ENCODE data around the gene PAX3. TPM values are rescaled to one million over a fixed set of nuclear protein-coding genes. Genes with fewer than 3 reads are reported as not detected.

The PAX3 gene
- total RNA-seq, 1 donor from 2014 or later, result not detected

DNA sequence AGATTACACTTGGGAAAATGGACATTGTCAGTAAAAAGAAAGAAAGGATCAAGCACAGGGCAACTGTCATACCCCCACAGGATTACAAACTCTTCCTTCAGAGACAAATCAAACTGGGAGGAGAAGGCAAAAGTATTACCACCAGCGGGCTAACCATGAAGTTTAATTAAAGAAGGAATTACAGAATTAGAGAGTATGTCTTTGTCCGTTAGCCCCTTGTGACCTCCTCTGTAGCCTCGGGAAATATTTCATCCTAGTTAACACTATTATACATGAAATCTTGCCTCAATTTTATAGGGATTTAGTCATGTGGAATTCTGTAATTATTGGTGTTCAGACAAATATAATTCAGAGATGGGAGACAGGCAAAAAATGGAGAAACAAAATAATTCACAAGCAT lies 60.7 kb downstream of the PAX3 start:
- H3K27me3 ChIP-seq, result no peaks in the 10 kb centered on the region
- TF ChIP-seq CTCF (IDR thresholded peaks at IDR 0.05) (no peak), POLR2A (IDR thresholded peaks at IDR 0.05) (no peak), POLR2AphosphoS5 (IDR thresholded peaks at IDR 0.05; ENCODE audit: insufficient read depth in 1 of 2, low read depth in 1 of 2) (no peak)
- no peaks in the 10 kb centered on the region for H3K9me3 ChIP-seq
- no peaks in the 10 kb centered on the region for H3K36me3 ChIP-seq
- intact Hi-C loops (cut with DNase I), result no loop called here
- no peaks in the 10 kb centered on the region for H3K4me1 ChIP-seq
- DNase-seq (ENCODE audit: extremely low spot score in 2 of 2), result no peak
- H3K27ac ChIP-seq, result no peak overlapping the region
- no peak overlapping the region for H3K4me3 ChIP-seq

GRCh38 chr2:222232839-222233238 lies 66.0 kb downstream of the PAX3 start:
- Histone ChIP-seq H3K27me3 (no peaks in the 10 kb centered on the region), H3K4me1 (no peaks in the 10 kb centered on the region), H3K4me3 (no peak overlapping the region), H3K36me3 (no peaks in the 10 kb centered on the region), H3K27ac (no peak overlapping the region), H3K9me3 (no peaks in the 10 kb centered on the region)
- intact Hi-C loops (cut with DNase I), result no loop called here
- TF ChIP-seq CTCF (IDR thresholded peaks at IDR 0.05), result no peak
- TF ChIP-seq POLR2A (IDR thresholded peaks at IDR 0.05), result no peak
- no peak for TF ChIP-seq POLR2AphosphoS5 (IDR thresholded peaks at IDR 0.05; ENCODE audit: insufficient read depth in 1 of 2, low read depth in 1 of 2)
- DNase-seq (ENCODE audit: extremely low spot score in 2 of 2), result no peak

DNA sequence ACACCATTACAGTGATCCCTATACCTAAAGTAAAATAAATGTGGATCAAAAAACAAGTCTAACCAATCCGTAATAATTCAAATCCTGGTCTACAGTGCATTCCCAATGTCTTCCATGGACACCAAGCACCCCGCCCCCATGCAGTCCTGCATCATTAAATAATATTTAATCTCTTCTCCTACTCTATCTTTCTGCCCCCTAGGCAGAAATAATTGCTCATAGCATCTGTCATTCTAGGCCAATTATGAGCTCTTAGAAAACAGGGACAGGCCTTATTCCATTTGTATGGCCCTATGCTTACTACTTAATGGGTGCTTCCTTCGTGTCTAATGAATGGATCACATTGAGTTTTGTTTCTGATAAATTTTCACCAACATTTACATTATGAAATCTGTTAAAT lies 66.4 kb downstream of the PAX3 start:
- intact Hi-C loops (cut with DNase I), result no loop called here
- TF ChIP-seq CTCF (IDR thresholded peaks at IDR 0.05) (no peak), POLR2AphosphoS5 (IDR thresholded peaks at IDR 0.05; ENCODE audit: insufficient read depth in 1 of 2, low read depth in 1 of 2) (no peak), POLR2A (IDR thresholded peaks at IDR 0.05) (no peak)
- Histone ChIP-seq H3K9me3 (no peaks in the 10 kb centered on the region), H3K4me3 (no peak overlapping the region), H3K27me3 (no peaks in the 10 kb centered on the region), H3K27ac (no peak overlapping the region), H3K36me3 (no peaks in the 10 kb centered on the region), H3K4me1 (no peaks in the 10 kb centered on the region)
- no peak for DNase-seq (ENCODE audit: extremely low spot score in 2 of 2)

DNA sequence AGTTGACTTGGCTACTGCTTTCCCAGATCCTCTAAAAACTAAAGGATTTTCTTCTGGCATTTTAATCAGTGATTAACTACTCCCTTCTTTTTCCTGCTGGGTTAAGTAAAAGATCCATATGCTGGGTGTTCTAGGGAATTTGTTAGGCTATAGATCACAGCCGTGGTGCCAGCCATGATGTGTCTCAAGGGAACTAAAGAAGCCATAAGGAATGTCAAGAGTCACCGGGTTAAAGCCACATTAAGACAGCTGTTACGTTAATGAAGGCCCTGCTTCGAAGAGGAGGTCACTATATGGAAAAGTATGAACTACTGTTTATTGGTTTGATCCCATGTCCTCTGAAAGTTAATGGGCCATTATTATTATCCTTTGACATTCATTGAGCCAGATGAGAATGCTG lies 70.7 kb downstream of the PAX3 start:
- no peak for DNase-seq (ENCODE audit: extremely low spot score in 2 of 2)
- Histone ChIP-seq H3K27me3 (no peaks in the 10 kb centered on the region), H3K9me3 (no peaks in the 10 kb centered on the region), H3K36me3 (no peaks in the 10 kb centered on the region), H3K27ac (no peak overlapping the region), H3K4me1 (no peaks in the 10 kb centered on the region), H3K4me3 (no peak overlapping the region)
- TF ChIP-seq CTCF (IDR thresholded peaks at IDR 0.05) (no peak), POLR2AphosphoS5 (IDR thresholded peaks at IDR 0.05; ENCODE audit: insufficient read depth in 1 of 2, low read depth in 1 of 2) (no peak), POLR2A (IDR thresholded peaks at IDR 0.05) (no peak)
- intact Hi-C loops (cut with DNase I), result no loop called here

DNA sequence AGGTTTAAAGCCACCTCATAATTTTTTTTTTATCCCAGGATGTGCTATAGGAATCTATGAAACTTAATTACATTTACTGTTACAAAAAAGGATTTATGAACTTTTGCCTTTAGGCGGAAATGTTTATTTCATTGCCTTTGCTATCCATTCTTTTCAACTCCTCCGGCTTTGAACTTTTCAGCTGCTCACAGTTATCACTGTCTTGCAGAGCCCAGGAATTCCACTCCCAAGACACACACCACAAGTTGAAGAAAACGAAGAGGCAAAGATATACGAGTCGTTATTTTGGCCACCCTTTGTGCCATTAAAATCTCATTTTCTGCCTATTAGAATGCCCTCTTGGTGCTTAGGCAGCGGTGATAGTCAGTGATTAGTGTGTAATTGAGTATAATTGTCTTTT lies 80.0 kb downstream of the PAX3 start:
- TF ChIP-seq CTCF (IDR thresholded peaks at IDR 0.05) (no peak), POLR2A (IDR thresholded peaks at IDR 0.05) (no peak), POLR2AphosphoS5 (IDR thresholded peaks at IDR 0.05; ENCODE audit: insufficient read depth in 1 of 2, low read depth in 1 of 2) (no peak)
- Histone ChIP-seq H3K4me3 (no peak overlapping the region), H3K4me1 (no peaks in the 10 kb centered on the region), H3K27ac (no peak overlapping the region), H3K27me3 (no peaks in the 10 kb centered on the region), H3K9me3 (no peaks in the 10 kb centered on the region), H3K36me3 (no peaks in the 10 kb centered on the region)
- intact Hi-C loops (cut with DNase I), result no loop called here
- DNase-seq (ENCODE audit: extremely low spot score in 2 of 2), result no peak

Data from vagina (tissue), 2 donors.